Upper lobe of left lung (tissue), 4 donors: ENCODE results near the gene ELK4.

Experiments used
- CTCF ChIP-seq, 6 experiments: fragments of 450-650 bp in 4 of 6; fragments of 200-600 bp in 2 of 6; sonication (generic) in 2 of 6; IDR thresholded peaks; one replicate each; pipeline ENCODE4 v1.5.1; 2016 to 2019; ENCODE audit warnings: antibody characterized with exemption in 6 of 6
- EP300 ChIP-seq, 4 donors: sonication (generic); formaldehyde crosslinking; IDR thresholded peaks; one replicate each; pipeline ENCODE4 v1.5.1; 2017; ENCODE audit warnings: antibody characterized with exemption in 4 of 4, control low read depth in 2 of 4
- POLR2A ChIP-seq, 4 donors: fragments of 450-650 bp; IDR thresholded peaks; one replicate each; pipeline ENCODE4 v1.5.1; 2016 to 2017; ENCODE audit warnings: antibody characterized with exemption in 4 of 4, mild to moderate bottlenecking in 2 of 4

- TF ChIP-seq POLR2A (IDR thresholded peaks at IDR 0.05) = no peak
- TF ChIP-seq EP300 (IDR thresholded peaks at IDR 0.05) = no peak
- no peak for TF ChIP-seq CTCF (IDR thresholded peaks at IDR 0.05)
These were observed 42.0 kb downstream of the ELK4 start for GRCh38 chr1:205589618-205590456.
